Peyer's patch (tissue), 4 donors: ENCODE results near the gene BLTP3B. TPM values are rescaled to one million over a fixed set of nuclear protein-coding genes. Genes with fewer than 3 reads are reported as not detected.
A peak's percentile ranks its signal among the peaks of the same experiment; 100 is the strongest.

Experiments used
- DNase-seq, 3 donors: peaks; one replicate each; pipeline ENCODE4 v3.0.0-alpha.2; 2017 to 2019
- H3K27ac ChIP-seq, 4 donors: fragments of 200-600 bp; sonication (generic); one replicate each; pipeline ENCODE4 v1.5.1; 2016 to 2019
- H3K27me3 ChIP-seq, 2 donors: fragments of 200-600 bp; sonication (generic); one replicate each; pipeline ENCODE4 v1.5.1; 2019
- H3K36me3 ChIP-seq, 3 donors: fragments of 200-600 bp; sonication (generic); one replicate each; pipeline ENCODE4 v1.5.1; 2016 to 2019
- H3K4me1 ChIP-seq, 4 donors: fragments of 200-600 bp; sonication (generic); one replicate each; pipeline ENCODE4 v1.5.1; 2016 to 2019
- H3K4me3 ChIP-seq, 4 donors: fragments of 200-600 bp; sonication (generic); 1 replicate in 3 of 4; 2 replicates in 1 of 4; pipeline ENCODE4 v1.5.1; 2016 to 2019; ENCODE audit warnings: mild to moderate bottlenecking in 1 of 4
- H3K9me3 ChIP-seq, 4 donors: fragments of 200-600 bp; sonication (generic); one replicate each; pipeline ENCODE4 v1.5.1; 2016 to 2019; ENCODE audit warnings: mild to moderate bottlenecking in 1 of 4
- POLR2A ChIP-seq, 2 donors: fragments of 450-650 bp; IDR thresholded peaks; one replicate each; pipeline ENCODE4 v1.5.1; 2017; ENCODE audit warnings: antibody characterized with exemption in 2 of 2, mild to moderate bottlenecking in 2 of 2, moderate library complexity in 2 of 2
- total RNA-seq, 4 donors: library from RNA; depleted of rRNA; stranded (reverse); fragments of >200 nt; gene quantifications; one replicate each; pipeline ENCODE4 v1.1.0, GENCODE V29; 2016
- TF ChIP-seq, protein P1 (sequence below), 6 experiments: fragments of 450-650 bp in 4 of 6; fragments of 200-600 bp in 2 of 6; sonication (generic) in 1 of 6; IDR thresholded peaks; one replicate each; pipeline ENCODE4 v1.5.1; 2017 to 2019; ENCODE audit warnings: antibody characterized with exemption in 6 of 6, mild to moderate bottlenecking in 3 of 6, moderate library complexity in 1 of 6

The BLTP3B gene
- total RNA-seq, 4 donors from 2014 or later, result 20.6 to 56.9 (median 27.9) TPM

DNA sequence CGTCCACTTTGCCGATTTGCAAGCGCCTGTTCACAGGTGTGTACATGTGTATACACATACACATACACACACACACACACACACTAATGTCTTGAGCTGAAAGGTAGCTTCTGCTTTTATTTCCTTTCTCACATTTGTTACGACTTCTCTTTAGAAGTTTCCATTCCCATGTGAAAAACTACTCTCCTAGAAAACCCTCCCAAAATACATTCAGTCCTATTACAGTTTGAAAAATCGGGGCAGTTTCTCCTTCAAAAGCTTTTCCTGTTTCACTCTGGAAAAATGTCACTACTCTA, 3.9 kb downstream of the BLTP3B start:
- Histone ChIP-seq H3K4me1 (peaks cover 0 to 22% (median 3%) of the 10 kb centered on the region in 4 donors), H3K27ac (peak overlapping the region in 1 of 4 donors; percentile 38), H3K36me3 (no peaks in the 10 kb centered on the region), H3K9me3 (no peaks in the 10 kb centered on the region), H3K4me3 (no peak overlapping the region), H3K27me3 (no peaks in the 10 kb centered on the region)
- TF ChIP-seq POLR2A (IDR thresholded peaks at IDR 0.05), result no peak
- TF ChIP-seq, protein P1, sequence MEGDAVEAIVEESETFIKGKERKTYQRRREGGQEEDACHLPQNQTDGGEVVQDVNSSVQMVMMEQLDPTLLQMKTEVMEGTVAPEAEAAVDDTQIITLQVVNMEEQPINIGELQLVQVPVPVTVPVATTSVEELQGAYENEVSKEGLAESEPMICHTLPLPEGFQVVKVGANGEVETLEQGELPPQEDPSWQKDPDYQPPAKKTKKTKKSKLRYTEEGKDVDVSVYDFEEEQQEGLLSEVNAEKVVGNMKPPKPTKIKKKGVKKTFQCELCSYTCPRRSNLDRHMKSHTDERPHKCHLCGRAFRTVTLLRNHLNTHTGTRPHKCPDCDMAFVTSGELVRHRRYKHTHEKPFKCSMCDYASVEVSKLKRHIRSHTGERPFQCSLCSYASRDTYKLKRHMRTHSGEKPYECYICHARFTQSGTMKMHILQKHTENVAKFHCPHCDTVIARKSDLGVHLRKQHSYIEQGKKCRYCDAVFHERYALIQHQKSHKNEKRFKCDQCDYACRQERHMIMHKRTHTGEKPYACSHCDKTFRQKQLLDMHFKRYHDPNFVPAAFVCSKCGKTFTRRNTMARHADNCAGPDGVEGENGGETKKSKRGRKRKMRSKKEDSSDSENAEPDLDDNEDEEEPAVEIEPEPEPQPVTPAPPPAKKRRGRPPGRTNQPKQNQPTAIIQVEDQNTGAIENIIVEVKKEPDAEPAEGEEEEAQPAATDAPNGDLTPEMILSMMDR (IDR thresholded peaks at IDR 0.05), result no peak
- no peak for DNase-seq

DNA sequence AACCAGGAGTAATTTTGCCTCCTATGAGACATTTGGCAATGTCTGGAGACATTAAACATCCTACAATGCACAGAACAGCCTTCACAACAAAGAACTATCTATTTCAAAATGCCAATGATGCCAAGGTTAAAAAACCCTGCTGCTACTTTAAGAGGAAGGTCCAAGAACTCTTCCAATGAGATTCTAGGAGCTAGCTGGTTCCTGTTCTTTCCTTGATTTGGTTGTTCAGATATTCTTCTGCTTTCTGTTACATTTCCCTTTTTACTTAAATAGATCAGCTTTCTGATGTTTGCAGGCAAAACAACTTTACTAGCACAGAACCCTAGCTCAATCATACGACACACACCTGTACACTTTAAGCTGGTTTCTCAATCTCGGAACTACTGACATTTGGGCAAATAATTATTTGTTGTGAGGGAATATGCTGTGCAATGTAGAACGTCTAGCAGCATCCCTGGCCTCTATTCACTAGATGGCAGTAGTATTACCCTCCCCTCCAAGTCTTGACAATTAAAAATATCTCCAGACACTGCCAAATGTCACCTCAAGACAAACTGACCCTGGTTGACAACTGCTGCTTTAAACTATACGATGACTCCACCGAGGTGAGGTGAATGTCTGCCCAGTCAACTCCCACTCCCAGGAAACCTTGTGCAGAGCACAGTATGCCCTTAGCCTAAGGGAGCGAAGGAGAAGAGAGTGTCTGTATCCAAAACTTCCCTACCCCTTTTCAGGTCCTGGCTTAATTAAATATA, 4.4 kb downstream of the BLTP3B start:
- DNase-seq, result no peak
- Histone ChIP-seq H3K4me1 (peaks cover 0 to 22% (median 3%) of the 10 kb centered on the region in 4 donors), H3K27me3 (no peaks in the 10 kb centered on the region), H3K36me3 (no peaks in the 10 kb centered on the region), H3K9me3 (no peaks in the 10 kb centered on the region), H3K27ac (peak overlapping the region in 1 of 4 donors; percentile 38), H3K4me3 (no peak overlapping the region)
- TF ChIP-seq, protein P1 (IDR thresholded peaks at IDR 0.05), result peak in 1 of 6 experiments; percentile 22
- no peak for TF ChIP-seq POLR2A (IDR thresholded peaks at IDR 0.05)

DNA sequence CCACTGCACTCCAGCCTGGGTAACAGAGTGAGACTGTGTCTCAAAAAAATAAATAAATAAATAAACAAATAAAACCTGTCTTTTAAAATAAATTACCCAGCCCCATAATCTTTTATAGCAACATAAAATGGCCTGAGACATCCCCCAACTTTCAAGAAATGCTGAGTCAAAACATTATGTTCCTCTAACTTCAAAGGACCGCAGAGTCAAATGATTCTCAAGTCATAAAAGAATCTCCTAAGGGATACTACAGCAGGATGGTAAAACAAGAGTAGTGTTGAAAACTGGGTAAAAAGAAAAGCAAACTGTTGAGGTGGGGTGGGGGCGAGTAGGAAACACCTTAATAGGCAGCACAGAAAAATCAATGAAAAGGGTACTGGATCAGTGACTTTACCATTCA, 9.5 kb downstream of the BLTP3B start:
- H3K27me3 ChIP-seq, result no peaks in the 10 kb centered on the region
- H3K4me3 ChIP-seq, result no peak overlapping the region
- H3K27ac ChIP-seq, result no peak overlapping the region
- DNase-seq, result no peak
- H3K9me3 ChIP-seq, result no peaks in the 10 kb centered on the region
- TF ChIP-seq POLR2A (IDR thresholded peaks at IDR 0.05), result no peak
- TF ChIP-seq, protein P1 (IDR thresholded peaks at IDR 0.05), result no peak
- no peaks in the 10 kb centered on the region for H3K36me3 ChIP-seq
- H3K4me1 ChIP-seq, result peaks cover 0 to 13% (median 0%) of the 10 kb centered on the region in 4 donors

DNA sequence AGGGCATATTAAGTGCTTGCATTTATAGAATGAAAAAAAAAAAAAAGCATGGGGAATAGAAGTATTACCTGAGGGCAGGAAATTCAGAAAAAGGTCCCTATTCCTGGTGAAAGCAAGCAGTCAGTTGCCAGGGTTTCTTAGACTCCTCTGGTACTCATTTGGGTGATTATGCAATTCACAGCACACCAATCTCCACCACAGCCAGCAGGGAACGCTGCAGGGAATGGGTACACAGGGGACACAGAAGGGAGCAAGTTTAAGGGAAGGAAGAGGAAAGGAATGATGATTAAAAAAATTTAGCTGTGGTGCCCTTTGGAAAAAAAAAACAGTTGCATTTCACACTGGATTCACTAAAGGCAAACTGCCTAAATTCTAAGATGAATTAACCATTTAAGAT, 14.2 kb downstream of the BLTP3B start:
- DNase-seq, result no peak
- no peak overlapping the region for H3K27ac ChIP-seq
- H3K27me3 ChIP-seq, result no peaks in the 10 kb centered on the region
- no peaks in the 10 kb centered on the region for H3K9me3 ChIP-seq
- H3K36me3 ChIP-seq, result no peaks in the 10 kb centered on the region
- H3K4me3 ChIP-seq, result no peak overlapping the region
- H3K4me1 ChIP-seq, result peaks cover 0 to 13% (median 0%) of the 10 kb centered on the region in 4 donors
- TF ChIP-seq POLR2A (IDR thresholded peaks at IDR 0.05), result no peak
- TF ChIP-seq, protein P1 (IDR thresholded peaks at IDR 0.05), result peak in 3 of 6 experiments; percentile 14 to 33 (median 25)

GRCh38 chr12:100127766-100128511, 14.7 kb downstream of the BLTP3B start:
- no peaks in the 10 kb centered on the region for H3K9me3 ChIP-seq
- no peaks in the 10 kb centered on the region for H3K27me3 ChIP-seq
- peaks cover 0 to 13% (median 0%) of the 10 kb centered on the region in 4 donors for H3K4me1 ChIP-seq
- no peak overlapping the region for H3K27ac ChIP-seq
- no peak overlapping the region for H3K4me3 ChIP-seq
- no peak for DNase-seq
- no peaks in the 10 kb centered on the region for H3K36me3 ChIP-seq
- no peak for TF ChIP-seq POLR2A (IDR thresholded peaks at IDR 0.05)
- TF ChIP-seq, protein P1 (IDR thresholded peaks at IDR 0.05), result no peak
